Spleen (tissue), 7 donors: ENCODE results near the gene FBXL17.

ENCODE experiments used
- POLR2AphosphoS5 ChIP-seq, 3 donors: sonication (generic); formaldehyde crosslinking; IDR thresholded peaks; one replicate each; pipeline ENCODE4 v1.5.1; 2017; ENCODE audit warnings: antibody characterized with exemption in 3 of 3
- TF ChIP-seq, protein P1 (sequence below), 11 experiments: fragments of 200-600 bp in 7 of 11; fragments of 450-650 bp in 4 of 11; sonication (generic) in 4 of 11; IDR thresholded peaks in 8 of 11; conservative IDR thresholded peaks in 3 of 11; 1 replicate in 7 of 11; 2 replicates in 4 of 11; pipeline versions ENCODE4 v1.4.0 to v1.8.0; 2016 to 2021; ENCODE audit warnings: antibody characterized with exemption in 11 of 11, inconsistent platforms in 4 of 11, mild to moderate bottlenecking in 1 of 11
- donor health status: DM: no; HTN: no; CAD: no; lungs with moderate emphysema.
- donor health status: DM: no; HTN: no; CAD: no.
- donor health status: DM: no; HTN: no; CAD: no.

- TF ChIP-seq, protein P1, sequence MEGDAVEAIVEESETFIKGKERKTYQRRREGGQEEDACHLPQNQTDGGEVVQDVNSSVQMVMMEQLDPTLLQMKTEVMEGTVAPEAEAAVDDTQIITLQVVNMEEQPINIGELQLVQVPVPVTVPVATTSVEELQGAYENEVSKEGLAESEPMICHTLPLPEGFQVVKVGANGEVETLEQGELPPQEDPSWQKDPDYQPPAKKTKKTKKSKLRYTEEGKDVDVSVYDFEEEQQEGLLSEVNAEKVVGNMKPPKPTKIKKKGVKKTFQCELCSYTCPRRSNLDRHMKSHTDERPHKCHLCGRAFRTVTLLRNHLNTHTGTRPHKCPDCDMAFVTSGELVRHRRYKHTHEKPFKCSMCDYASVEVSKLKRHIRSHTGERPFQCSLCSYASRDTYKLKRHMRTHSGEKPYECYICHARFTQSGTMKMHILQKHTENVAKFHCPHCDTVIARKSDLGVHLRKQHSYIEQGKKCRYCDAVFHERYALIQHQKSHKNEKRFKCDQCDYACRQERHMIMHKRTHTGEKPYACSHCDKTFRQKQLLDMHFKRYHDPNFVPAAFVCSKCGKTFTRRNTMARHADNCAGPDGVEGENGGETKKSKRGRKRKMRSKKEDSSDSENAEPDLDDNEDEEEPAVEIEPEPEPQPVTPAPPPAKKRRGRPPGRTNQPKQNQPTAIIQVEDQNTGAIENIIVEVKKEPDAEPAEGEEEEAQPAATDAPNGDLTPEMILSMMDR (IDR thresholded peaks at IDR 0.05 in 8 of 11, conservative IDR thresholded peaks at IDR 0.05 in 3 of 11), result no peak
- no peak for TF ChIP-seq POLR2AphosphoS5 (IDR thresholded peaks at IDR 0.05)
These were observed 508.0 kb downstream of the FBXL17 start for GRCh38 chr5:107873877-107874276.
